Regular cardiac myocyte (primary cell): ENCODE results near the gene ELF4. TPM values are rescaled to one million over a fixed set of nuclear protein-coding genes. Genes with fewer than 3 reads are reported as not detected.

Experiments used
- total RNA-seq: library from RNA; depleted of rRNA; stranded (reverse); fragments of >200 nt; gene quantifications from 2 replicates; pipeline ENCODE4 v1.2.3, GENCODE V29; 2014

The ELF4 gene
- total RNA-seq: 5.4 and 7.9 TPM in 2 replicates

GRCh38 chrX:130110379-130111219, at the start of gene ELF4:
Gene ELF4 (minus strand): TSS chrX:130110497. CDS start chrX:130081330, 29,167 bp downstream.

Other genes starting within 250 kb of the ELF4 start
- 15.8 and 27.0 TPM in 2 replicates for gene UTP14A, start 204.3 kb downstream of the ELF4 start, total RNA-seq
- 1.3 and 1.4 TPM in 2 replicates for gene BCORL1, start 127.9 kb downstream of the ELF4 start, total RNA-seq
- gene AIFM1, start 55.3 kb upstream of the ELF4 start, total RNA-seq: 14.9 and 28.0 TPM in 2 replicates
- gene RAB33A, start 61.5 kb upstream of the ELF4 start, total RNA-seq: 1.2 and 15.2 TPM in 2 replicates
- gene ZNF280C, start 158.4 kb upstream of the ELF4 start, total RNA-seq: 1.7 and 2.9 TPM in 2 replicates
- 12.4 and 13.8 TPM in 2 replicates for gene SLC25A14, start 229.4 kb upstream of the ELF4 start, total RNA-seq